H1 (cell line): Measurements from ENCODE around the gene NOP16. TPM values are rescaled to one million over a fixed set of nuclear protein-coding genes. Genes with fewer than 3 reads are reported as not detected.

Experiments used
- ATF2 ChIP-seq: IDR thresholded peaks from 2 replicates; pipeline ENCODE4 v1.6.1; 2012; ENCODE audit warnings: low read length, inconsistent platforms
- CBX5 ChIP-seq: fragments of 300-800, 300-1000 bp; sonication (generic); IDR thresholded peaks from 2 replicates; pipeline ENCODE4 v1.7.1; 2016; ENCODE audit warnings: antibody characterized with exemption, low read length, low read depth
- CBX8 ChIP-seq: fragments of 300-800, 300-1000 bp; sonication (generic); IDR thresholded peaks from 2 replicates; pipeline ENCODE4 v1.7.1; 2016; ENCODE audit warnings: low read depth, low read length, borderline replicate concordance
- CTCF ChIP-seq, 3 experiments: IDR thresholded peaks; 1 replicate in 2 of 3; 2 replicates in 1 of 3; pipeline versions ENCODE4 v1.5.1 to v1.6.1; 2011; ENCODE audit warnings: low read length in 3 of 3, mild to moderate bottlenecking in 3 of 3, inconsistent platforms in 2 of 3, low read depth in 1 of 3, moderate library complexity in 1 of 3; ENCODE audit not compliant: insufficient read depth in 1 of 3; ENCODE audit errors: control extremely low read depth in 1 of 3
- EP300 ChIP-seq, 2 experiments: IDR thresholded peaks; 1 replicate in 1 of 2; 2 replicates in 1 of 2; pipeline ENCODE4 v1.6.1; 2011 to 2012; ENCODE audit warnings: low read depth in 2 of 2, low read length in 2 of 2, mild to moderate bottlenecking in 2 of 2, borderline replicate concordance in 1 of 2, inconsistent platforms in 1 of 2, moderate library complexity in 1 of 2
- EZH2 ChIP-seq: fragments of 200-600 bp; sonication (generic); IDR thresholded peaks from 2 replicates; pipeline ENCODE4 v1.7.1; 2012; ENCODE audit warnings: low read depth, mild to moderate bottlenecking, moderate library complexity, low read length, inconsistent platforms; ENCODE audit not compliant: severe bottlenecking
- HDAC6 ChIP-seq: IDR thresholded peaks from one replicate; pipeline ENCODE4 v1.7.1; 2012; ENCODE audit warnings: low read depth, mild to moderate bottlenecking, inconsistent platforms, low read length, moderate library complexity
- JUN ChIP-seq: IDR thresholded peaks from 2 replicates; pipeline ENCODE4 v1.6.1; 2011; ENCODE audit warnings: low read depth, mild to moderate bottlenecking, improper control_type of control experiment, low read length
- KDM4A ChIP-seq: IDR thresholded peaks from one replicate; pipeline ENCODE4 v1.7.1; 2012; ENCODE audit warnings: low read depth, mild to moderate bottlenecking, moderate library complexity, low read length, inconsistent platforms; ENCODE audit not compliant: severe bottlenecking
- MAFK ChIP-seq: IDR thresholded peaks from 2 replicates; pipeline ENCODE4 v1.6.1; 2012; ENCODE audit warnings: low read depth, mild to moderate bottlenecking, improper control_type of control experiment, low read length
- RNF2 ChIP-seq: fragments of 200-900, 300-1000 bp; sonication (generic); IDR thresholded peaks from 2 replicates; pipeline ENCODE4 v1.7.1; 2016; ENCODE audit warnings: borderline replicate concordance, low read depth, mild to moderate bottlenecking, antibody characterized with exemption, low read length; ENCODE audit not compliant: poor library complexity, severe bottlenecking; ENCODE audit errors: missing control alignments
- SAP30 ChIP-seq: fragments of 300-600 bp; sonication (generic); IDR thresholded peaks from 2 replicates; pipeline ENCODE4 v1.7.1; 2012; ENCODE audit warnings: low read length, moderate library complexity, mild to moderate bottlenecking, inconsistent platforms; ENCODE audit not compliant: insufficient read depth, insufficient replicate concordance
- SIN3A ChIP-seq, 2 experiments: IDR thresholded peaks in 1 of 2; conservative IDR thresholded peaks in 1 of 2; 2 replicates each; pipeline ENCODE4 v1.6.1; 2011 to 2012; ENCODE audit warnings: low read length in 2 of 2, improper control_type of control experiment in 1 of 2, low read depth in 1 of 2, mild to moderate bottlenecking in 1 of 2
- SIRT6 ChIP-seq: IDR thresholded peaks from one replicate; pipeline ENCODE4 v1.7.1; 2012; ENCODE audit warnings: low read length, inconsistent platforms
- TBP ChIP-seq: IDR thresholded peaks from 2 replicates; pipeline ENCODE4 v1.6.1; 2011; ENCODE audit warnings: low read depth, low read length, improper control_type of control experiment
- YY1 ChIP-seq: IDR thresholded peaks from 2 replicates; pipeline ENCODE4 v1.6.1; 2011; ENCODE audit warnings: low read depth, mild to moderate bottlenecking, low read length
- ZNF274 ChIP-seq: IDR thresholded peaks from 2 replicates; pipeline ENCODE4 v1.7.0; 2012; ENCODE audit warnings: low read length, borderline replicate concordance; ENCODE audit errors: extremely low read depth
- polyA plus RNA-seq, 7 experiments: library from polyadenylated mRNA; depleted of rRNA in 3 of 7; stranded (reverse) in 5 of 7; unstranded in 2 of 7; fragments of >200 nt in 5 of 7; fragments of 200-250 nt in 2 of 7; gene quantifications; 1 replicate in 5 of 7; 2 replicates in 1 of 7; 4 replicates in 1 of 7; pipeline versions ENCODE4 v1.2.1 to v1.2.3, GENCODE V29; 2011 to 2013; ENCODE audit warnings: missing spikeins in 2 of 7, mixed read lengths in 2 of 7
- total RNA-seq: library from RNA; stranded (reverse); fragmentation: NEBNext Ultra II Directional; extraction: Animal tissue kit (Norgen Biotek cat#: 25700); gene quantifications from 2 replicates; pipeline ENCODE4 v1.2.1, GENCODE V29; 2021

Gene NOP16
- total and polyA plus RNA-seq, 2 of the 8 experiments (the other 6 are each of a cell fraction or from before 2014, with no cell fraction given) = 46.9 to 65.2 TPM

GRCh38 chr5:176361437-176362232, 26.8 kb downstream of the NOP16 start, which contains the start of gene KIAA1191 (continued):
- TF ChIP-seq EP300 (IDR thresholded peaks at IDR 0.05; ENCODE audit: borderline replicate concordance in 1 of 2, low read depth in 2 of 2, low read length in 2 of 2) (no peak), SIRT6 (no peak), CBX8 (no peak), KDM4A (peak; percentile 95), ZNF274 (no peak), ATF2 (peak; percentile 49; the same call in 1 of the 2 replicates), TBP (peak; percentile 93), SAP30 (no peak), JUN (no peak), SIN3A (conservative IDR thresholded peaks at IDR 0.05 in 1 of 2, IDR thresholded peaks at IDR 0.05 in 1 of 2; ENCODE audit: low read depth in 1 of 2, low read length in 2 of 2) (peak; percentile 42 to 67; a peak in 1 of 4 replicates), EZH2 (no peak), MAFK (no peak), YY1 (peak; percentile 4; the same call in 1 of the 2 replicates), HDAC6 (no peak), CBX5 (no peak), RNF2 (no peak), CTCF (IDR thresholded peaks at IDR 0.05; ENCODE audit: control extremely low read depth in 1 of 3, insufficient read depth in 1 of 3, low read depth in 1 of 3, low read length in 3 of 3) (peak in 1 of 3 experiments; percentile 5; a peak in 2 of 4 replicates)
